HT1080 (cell line): Measurements from ENCODE around the gene FANCC. TPM values are rescaled to one million over a fixed set of nuclear protein-coding genes. Genes with fewer than 3 reads are reported as not detected.
A peak's percentile ranks its signal among the peaks of the same experiment; 100 is the strongest.
"Not testable (repeated sequence)": the region's sequence is repeated elsewhere in the genome, so short reads cannot be mapped to it uniquely, and the experiment has no call there.

ENCODE experiments used
- DNase-seq: peaks from one replicate; pipeline ENCODE4 v3.0.0-alpha.2; 2015; ENCODE audit warnings: low read depth
- total RNA-seq: library from RNA; depleted of rRNA; stranded (reverse); fragments of >200 nt; shearing (Covaris generic); gene quantifications from 2 replicates; pipeline ENCODE4 v1.2.3, GENCODE V29; 2014

Gene FANCC
- total RNA-seq, 1 experiment from 2014 or later = 6.8 TPM

- no peak for DNase-seq
These were observed 15.4 kb upstream of the FANCC start for GRCh38 chr9:95332860-95333259.

DNA sequence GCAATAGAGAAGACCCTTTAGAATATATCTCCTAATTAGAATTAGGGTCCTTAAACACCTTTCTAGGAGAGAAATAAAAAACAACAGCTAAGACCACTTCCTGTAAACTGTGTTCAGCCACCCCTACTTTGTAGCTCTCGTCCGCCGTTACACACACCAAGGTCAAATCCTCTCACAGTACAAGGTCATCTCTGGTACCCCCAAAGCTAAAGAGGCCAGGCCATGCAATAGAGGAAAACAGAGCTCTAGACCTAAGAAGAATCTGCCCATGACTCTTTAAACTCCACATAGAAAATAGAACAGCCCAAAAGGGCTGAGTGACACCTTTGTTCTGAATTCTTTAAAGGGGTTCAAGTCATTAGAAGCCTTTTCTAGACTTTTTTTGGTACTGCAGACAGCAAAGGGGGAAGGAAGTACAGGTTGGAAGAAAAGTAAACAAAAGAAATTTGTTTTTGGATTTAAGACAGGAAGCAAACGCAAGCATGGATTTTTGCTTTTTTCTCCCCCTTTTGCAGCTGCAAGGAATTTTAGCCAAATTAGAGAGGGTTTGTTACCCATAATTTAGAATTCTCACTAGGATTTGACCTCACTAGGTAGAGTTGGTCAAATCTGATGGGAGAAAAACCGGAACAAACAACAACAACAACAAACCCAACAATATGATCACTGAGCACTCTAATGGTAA is 13.4 kb upstream of the FANCC start:
- no peak for DNase-seq

DNA sequence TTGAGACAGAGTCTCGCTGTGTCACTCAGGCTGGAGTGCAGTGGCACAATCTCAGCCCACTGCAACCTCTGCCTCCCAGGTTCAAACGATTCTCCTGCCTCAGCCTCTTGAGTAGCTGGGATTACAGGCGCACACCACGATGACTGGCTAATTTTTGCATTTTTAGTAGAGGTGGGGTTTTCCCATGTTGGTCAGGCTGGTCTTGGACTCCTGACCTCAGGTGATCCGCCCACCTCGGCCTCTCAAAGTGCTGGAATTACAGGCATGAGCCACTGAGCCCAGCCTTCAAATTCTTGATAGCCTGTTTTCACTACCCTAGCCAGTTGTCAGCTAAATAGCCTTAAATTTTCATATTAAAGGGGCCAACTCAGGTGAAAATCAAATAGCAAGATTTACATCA is 11.6 kb upstream of the FANCC start:
- not testable (repeated sequence) for DNase-seq

- DNase-seq = no peak
These were observed 9.8 kb upstream of the FANCC start for GRCh38 chr9:95327239-95327865.

GRCh38 chr9:95325221-95325620 is 7.7 kb upstream of the FANCC start:
- no peak for DNase-seq

GRCh38 chr9:95317893-95318211 is 343 bp upstream of the FANCC start:
- DNase-seq = no peak

GRCh38 chr9:95316794-95317118 is 753 bp downstream of the FANCC start:
- DNase-seq = peak; percentile 80

DNA sequence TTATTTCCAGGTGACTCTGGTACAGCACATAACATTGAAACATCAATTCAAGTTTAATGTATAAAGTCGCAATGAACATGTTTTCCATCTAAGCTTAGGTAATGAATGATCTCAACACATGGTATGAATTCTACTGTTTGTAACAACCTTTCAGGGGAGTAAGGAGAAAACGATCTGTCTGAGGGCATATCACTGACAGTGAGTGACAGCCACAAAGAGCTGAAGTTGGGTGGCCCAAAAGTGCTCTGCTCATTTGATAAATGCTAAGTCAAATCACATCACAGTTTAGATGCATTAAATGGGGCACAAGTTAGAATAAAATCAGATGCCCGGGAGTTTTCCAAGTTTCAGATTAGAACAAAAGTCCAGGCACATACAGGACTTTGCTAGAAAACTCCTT is 1.2 kb downstream of the FANCC start:
- no peak for DNase-seq

GRCh38 chr9:95315108-95315746 is 2.3 kb downstream of the FANCC start:
- no peak for DNase-seq

- DNase-seq = peak; percentile 6
These were observed 4.5 kb downstream of the FANCC start for GRCh38 chr9:95313010-95313498.

DNA sequence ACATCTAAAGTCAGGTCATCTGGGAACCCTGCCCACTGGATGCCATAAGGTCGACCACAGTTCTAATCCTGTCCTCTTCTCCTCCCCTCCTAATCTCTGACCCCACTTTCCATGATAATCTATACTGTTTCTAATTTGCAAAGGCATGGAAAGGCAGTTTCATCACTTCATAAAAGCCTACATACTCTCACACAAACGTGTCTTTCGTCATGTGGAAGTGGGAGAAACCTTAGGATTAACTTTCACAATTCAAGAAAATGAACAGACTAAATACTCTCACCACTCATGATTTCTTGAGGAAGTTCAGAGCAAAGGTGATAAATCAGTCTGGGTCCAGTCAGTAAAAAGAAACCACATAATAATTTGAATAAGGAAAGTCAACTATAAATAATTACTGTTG is 5.5 kb downstream of the FANCC start:
- no peak for DNase-seq

DNA sequence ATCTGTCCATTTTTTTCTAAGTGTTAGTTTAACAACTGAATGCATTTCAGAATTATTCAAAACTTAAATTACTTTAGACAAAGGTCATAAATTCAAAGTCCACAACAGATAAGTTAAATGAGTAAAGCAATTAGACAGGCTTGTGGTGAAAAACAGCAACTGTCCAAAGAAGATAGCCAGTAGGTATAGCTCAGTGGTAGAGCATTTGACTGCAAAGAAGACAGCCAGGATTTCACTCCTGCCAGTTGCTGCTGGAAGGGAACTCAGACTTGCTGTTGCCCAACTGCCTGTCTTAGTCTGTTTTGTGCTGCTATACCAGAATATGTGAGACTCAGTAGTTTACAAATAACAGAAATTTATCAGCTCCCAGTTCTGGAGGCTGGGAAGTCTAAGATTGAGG is 10.0 kb downstream of the FANCC start:
- DNase-seq = no peak

DNA sequence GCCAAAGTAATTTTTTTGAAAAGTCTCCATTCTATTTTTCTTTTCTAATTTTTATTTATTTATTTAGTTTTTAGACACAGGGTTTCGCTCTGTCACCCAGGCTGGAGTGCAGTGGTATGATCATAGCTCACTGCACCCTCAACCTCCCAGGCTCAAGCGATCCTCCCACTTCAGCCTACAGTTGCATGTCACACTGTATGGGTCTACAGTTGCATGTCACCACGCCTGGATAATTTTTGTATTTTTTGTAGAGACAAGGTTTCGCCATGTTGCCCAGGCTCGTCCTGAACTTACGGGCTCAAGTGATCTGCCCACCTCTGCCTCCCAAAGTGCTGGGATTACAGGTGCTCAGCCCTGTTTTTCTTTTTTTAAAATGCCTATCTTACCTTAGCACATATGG is 10.7 kb downstream of the FANCC start:
- no peak for DNase-seq

DNA sequence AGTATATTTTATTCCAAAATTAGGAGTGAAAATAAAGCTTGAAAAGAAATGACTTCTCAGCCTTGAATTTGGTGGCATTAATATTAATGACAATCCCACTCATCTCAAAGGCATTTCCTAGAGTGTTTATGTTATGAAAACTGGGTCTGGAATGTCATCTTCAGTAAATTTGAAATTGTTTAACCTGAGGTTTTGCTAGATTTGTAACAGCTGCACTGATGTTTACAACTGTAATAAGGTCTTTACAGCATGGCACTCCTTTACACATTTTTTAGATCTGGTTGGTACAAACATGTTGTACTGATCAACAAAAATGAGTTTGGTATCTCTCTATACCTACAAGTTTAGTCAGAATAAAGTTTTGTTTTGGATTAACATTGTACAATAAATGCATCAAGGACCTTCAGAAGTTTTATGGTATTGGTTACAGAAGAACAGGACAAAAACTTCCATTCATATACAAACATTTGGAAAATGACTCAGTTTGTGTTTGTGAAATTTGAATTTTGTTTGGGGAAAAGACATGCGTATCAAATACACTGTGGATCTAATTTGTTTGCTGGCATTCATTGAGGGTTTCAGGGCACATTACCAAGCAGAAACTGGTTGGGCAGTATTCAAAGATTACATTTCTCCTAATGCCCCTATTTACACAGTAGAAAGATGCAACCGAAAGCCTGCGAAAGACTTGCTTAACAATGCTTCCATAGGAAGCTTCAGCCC is 11.6 kb downstream of the FANCC start:
- DNase-seq = no peak

DNA sequence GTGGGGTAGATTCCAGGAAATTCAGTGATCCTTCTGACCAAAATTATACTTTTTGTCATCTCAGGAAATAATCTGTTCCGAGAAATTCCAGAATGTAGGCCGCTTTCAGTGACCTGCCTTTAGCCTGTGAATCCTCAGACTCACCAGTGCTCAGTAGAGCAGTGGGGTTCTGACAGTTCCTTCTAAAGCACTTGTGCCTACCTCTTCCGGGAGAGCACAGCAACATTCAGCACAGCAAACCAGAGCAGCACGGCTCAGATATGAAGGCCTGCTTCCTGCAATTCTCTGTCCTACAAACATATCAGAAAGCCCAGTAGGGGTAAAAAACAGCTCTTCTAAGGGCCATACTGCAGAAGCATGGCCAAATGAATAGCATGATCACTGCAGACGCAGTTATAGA is 15.0 kb downstream of the FANCC start:
- DNase-seq = no peak

GRCh38 chr9:95297760-95298159 is 19.7 kb downstream of the FANCC start:
- DNase-seq = no peak

GRCh38 chr9:95297316-95297715 is 20.2 kb downstream of the FANCC start:
- no peak for DNase-seq

- no peak for DNase-seq
These were observed 20.7 kb downstream of the FANCC start for GRCh38 chr9:95296761-95297160.

- DNase-seq = not testable (repeated sequence)
These were observed 24.2 kb downstream of the FANCC start for GRCh38 chr9:95293296-95293695.

- no peak for DNase-seq
These were observed 25.3 kb downstream of the FANCC start for GRCh38 chr9:95292226-95292625.

- no peak for DNase-seq
These were observed 31.4 kb downstream of the FANCC start for GRCh38 chr9:95286151-95286550.

DNA sequence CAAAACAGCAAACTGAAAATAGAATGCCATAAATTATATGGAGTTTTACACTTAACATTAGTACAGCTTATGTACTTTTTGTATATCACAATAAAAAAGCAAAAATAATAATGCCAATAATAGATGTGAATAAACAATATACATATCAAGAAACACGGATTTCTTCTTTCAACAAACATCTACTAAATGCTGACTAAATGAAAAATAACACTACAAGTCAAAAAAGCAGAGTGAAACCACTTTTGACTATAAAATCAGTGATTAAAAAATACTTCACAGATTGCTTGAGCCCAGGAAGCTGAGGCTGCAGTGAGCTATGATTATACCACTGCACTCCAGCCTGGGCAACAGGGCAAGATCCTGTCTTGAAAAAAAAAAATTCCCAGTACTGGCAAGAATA is 32.2 kb downstream of the FANCC start:
- DNase-seq = no peak
